D721Med (cell line): ENCODE results near the gene TXNDC8.

Experiments used
- DNase-seq: peaks from one replicate; pipeline ENCODE4 v3.0.0; 2011; ENCODE audit warnings: low spot score; ENCODE audit not compliant: insufficient read length
- FAIRE-seq: peaks from 2 replicates; lab custom pipeline; 2011; peaks lifted over from hg19 to GRCh38; lab: Jason Lieb, UNC
- TF ChIP-seq, protein P1 (sequence below): IDR thresholded peaks from 2 replicates; pipeline ENCODE4 v1.5.1; 2012; ENCODE audit warnings: mild to moderate bottlenecking, control low read depth; ENCODE audit not compliant: insufficient read depth; ENCODE audit errors: missing control alignments

The TXNDC8 gene

DNA sequence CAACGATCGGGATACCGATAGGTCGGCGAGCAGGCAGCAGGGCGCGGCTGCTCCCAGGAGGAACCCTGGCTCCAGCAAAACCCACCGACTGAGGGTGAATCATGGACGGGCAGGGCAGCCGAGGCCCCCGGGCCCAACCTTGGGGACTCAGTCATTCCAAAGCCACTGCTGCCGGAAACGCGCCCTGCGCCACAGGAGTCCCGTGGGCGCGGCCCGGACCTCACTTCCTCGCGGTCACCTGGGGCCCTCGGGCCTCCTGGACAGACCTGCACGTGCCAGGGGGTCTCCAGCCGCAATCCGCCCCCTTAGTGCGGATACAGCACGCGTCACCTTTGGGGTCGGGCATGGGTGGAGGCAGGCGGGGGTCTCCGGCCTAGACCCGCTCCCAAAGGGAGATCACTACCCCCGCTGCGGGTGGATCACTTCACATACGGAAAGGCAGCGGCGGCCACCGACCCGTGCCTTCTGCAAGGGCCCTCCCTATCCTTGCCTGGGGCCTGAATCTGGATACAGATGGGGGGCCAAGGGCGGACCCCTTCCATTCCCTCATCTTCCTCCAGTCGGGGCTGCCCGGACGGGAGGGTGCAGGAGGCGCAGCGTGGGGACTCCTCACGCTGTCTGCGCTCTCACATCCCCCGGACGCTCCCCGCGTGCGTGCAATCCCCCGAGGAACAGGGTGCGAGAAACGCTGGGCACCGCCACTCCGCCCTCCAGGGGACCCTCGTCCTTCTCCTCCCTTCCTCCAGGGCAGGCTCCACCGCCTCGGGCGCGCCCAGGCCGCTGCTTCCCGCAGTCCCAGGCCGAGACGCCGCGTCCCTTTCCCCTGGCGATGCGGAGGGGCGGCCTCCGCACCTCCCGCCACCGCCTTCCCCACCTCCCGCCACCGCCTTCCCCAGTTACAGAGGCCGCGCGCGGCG, 81.9 kb downstream of the TXNDC8 start:
- no peak for FAIRE-seq
- no peak for DNase-seq
- TF ChIP-seq, protein P1, sequence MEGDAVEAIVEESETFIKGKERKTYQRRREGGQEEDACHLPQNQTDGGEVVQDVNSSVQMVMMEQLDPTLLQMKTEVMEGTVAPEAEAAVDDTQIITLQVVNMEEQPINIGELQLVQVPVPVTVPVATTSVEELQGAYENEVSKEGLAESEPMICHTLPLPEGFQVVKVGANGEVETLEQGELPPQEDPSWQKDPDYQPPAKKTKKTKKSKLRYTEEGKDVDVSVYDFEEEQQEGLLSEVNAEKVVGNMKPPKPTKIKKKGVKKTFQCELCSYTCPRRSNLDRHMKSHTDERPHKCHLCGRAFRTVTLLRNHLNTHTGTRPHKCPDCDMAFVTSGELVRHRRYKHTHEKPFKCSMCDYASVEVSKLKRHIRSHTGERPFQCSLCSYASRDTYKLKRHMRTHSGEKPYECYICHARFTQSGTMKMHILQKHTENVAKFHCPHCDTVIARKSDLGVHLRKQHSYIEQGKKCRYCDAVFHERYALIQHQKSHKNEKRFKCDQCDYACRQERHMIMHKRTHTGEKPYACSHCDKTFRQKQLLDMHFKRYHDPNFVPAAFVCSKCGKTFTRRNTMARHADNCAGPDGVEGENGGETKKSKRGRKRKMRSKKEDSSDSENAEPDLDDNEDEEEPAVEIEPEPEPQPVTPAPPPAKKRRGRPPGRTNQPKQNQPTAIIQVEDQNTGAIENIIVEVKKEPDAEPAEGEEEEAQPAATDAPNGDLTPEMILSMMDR = no peak

DNA sequence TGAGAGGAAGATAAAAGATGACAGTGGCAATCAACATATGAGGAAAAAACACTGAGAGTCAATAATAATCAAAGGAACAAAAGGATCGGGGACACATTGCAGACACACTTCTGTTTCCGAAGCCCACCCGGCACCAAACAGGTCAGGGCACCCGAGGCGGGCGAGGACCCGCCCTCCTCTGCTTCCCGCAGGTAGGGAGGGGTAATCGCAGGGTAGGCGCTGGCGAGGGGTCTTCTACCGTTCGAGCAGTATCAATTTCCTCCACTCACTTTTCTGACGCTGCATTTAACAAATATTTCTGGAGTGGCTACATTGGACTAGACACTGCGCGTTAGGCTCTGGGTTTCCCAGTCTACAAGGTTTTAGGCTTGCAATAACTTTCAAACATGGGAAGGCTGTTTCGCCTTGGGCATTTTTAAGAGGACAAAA, 82.6 kb downstream of the TXNDC8 start:
- no peak for DNase-seq
- no peak for FAIRE-seq
- TF ChIP-seq, protein P1 = no peak

DNA sequence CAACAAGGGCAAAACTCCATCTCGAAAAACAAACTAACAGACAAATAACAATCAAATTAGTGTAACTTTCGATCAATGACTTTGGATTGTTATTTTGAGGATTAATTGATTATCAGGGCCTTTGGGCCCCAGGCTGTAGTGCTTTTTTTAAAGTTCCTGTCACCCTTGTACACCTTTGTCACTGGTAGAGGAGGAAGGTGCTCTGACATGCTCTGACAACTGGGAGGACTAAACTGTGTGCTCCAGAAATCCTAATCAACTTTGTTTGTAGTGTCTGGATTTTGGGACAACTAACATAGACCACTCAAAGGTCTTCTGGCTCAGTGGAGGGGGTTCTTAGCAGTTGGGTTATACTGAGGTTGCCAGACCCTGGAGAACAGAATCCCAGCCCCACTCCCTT, 83.2 kb downstream of the TXNDC8 start:
- DNase-seq = no peak
- TF ChIP-seq, protein P1 = no peak
- FAIRE-seq = no peak
